Muscle layer of duodenum (tissue), 2 donors: Measurements from ENCODE around the gene MLPH.

Experiments used
- H3K27ac ChIP-seq: one replicate; pipeline ENCODE4 v1.7.0; 2013; ENCODE audit warnings: mild to moderate bottlenecking, low read length
- H3K27me3 ChIP-seq: one replicate; pipeline ENCODE4 v1.7.0; 2013; ENCODE audit warnings: low read depth, mild to moderate bottlenecking, control low read depth, low read length
- H3K36me3 ChIP-seq, 2 donors: one replicate each; pipeline ENCODE4 v1.7.0; 2013; ENCODE audit warnings: low read length in 2 of 2, control low read depth in 1 of 2, mild to moderate bottlenecking in 1 of 2; ENCODE audit not compliant: insufficient read depth in 2 of 2, control insufficient read depth in 1 of 2
- H3K4me1 ChIP-seq, 2 donors: one replicate each; pipeline ENCODE4 v1.7.0; 2013; ENCODE audit warnings: low read length in 2 of 2, mild to moderate bottlenecking in 2 of 2, control low read depth in 1 of 2, moderate library complexity in 1 of 2; ENCODE audit not compliant: insufficient read depth in 2 of 2, control insufficient read depth in 1 of 2
- H3K4me3 ChIP-seq, 2 donors: one replicate each; pipeline ENCODE4 v1.7.0; 2013; ENCODE audit warnings: low read length in 2 of 2, low read depth in 1 of 2, mild to moderate bottlenecking in 1 of 2
- H3K9me3 ChIP-seq, 2 donors: one replicate each; pipeline ENCODE4 v1.7.0; 2013; ENCODE audit warnings: low read length in 2 of 2, control low read depth in 1 of 2, mild to moderate bottlenecking in 1 of 2; ENCODE audit not compliant: control insufficient read depth in 1 of 2
- donor health status: healthy.

MLPH gene

GRCh38 chr2:237514474-237515130 is 27.6 kb downstream of the MLPH start:
- Histone ChIP-seq H3K27me3 (no peaks in the 10 kb centered on the region), H3K36me3 (no peaks in the 10 kb centered on the region), H3K27ac (no peak overlapping the region), H3K4me1 (peaks cover 0 to 9% of the 10 kb centered on the region in 2 donors), H3K9me3 (no peaks in the 10 kb centered on the region), H3K4me3 (no peak overlapping the region)

GRCh38 chr2:237515166-237515565 is 28.1 kb downstream of the MLPH start:
- H3K9me3 ChIP-seq: no peaks in the 10 kb centered on the region
- H3K27me3 ChIP-seq: no peaks in the 10 kb centered on the region
- H3K4me1 ChIP-seq: peaks cover 0 to 9% of the 10 kb centered on the region in 2 donors
- H3K36me3 ChIP-seq: no peaks in the 10 kb centered on the region
- H3K27ac ChIP-seq: no peak overlapping the region
- H3K4me3 ChIP-seq: no peak overlapping the region

- Histone ChIP-seq H3K36me3 (no peaks in the 10 kb centered on the region), H3K4me3 (no peak overlapping the region), H3K27ac (no peak overlapping the region), H3K4me1 (peaks cover 0 to 9% of the 10 kb centered on the region in 2 donors), H3K9me3 (no peaks in the 10 kb centered on the region), H3K27me3 (no peaks in the 10 kb centered on the region)
Measured at GRCh38 chr2:237515621-237516275, 28.7 kb downstream of the MLPH start.

GRCh38 chr2:237517163-237517562 is 30.1 kb downstream of the MLPH start:
- Histone ChIP-seq H3K9me3 (no peaks in the 10 kb centered on the region), H3K27me3 (no peaks in the 10 kb centered on the region), H3K4me1 (peaks cover 0 to 9% of the 10 kb centered on the region in 2 donors), H3K4me3 (no peak overlapping the region), H3K27ac (no peak overlapping the region), H3K36me3 (no peaks in the 10 kb centered on the region)

- Histone ChIP-seq H3K27ac (no peak overlapping the region), H3K4me3 (no peak overlapping the region), H3K9me3 (no peaks in the 10 kb centered on the region), H3K27me3 (no peaks in the 10 kb centered on the region), H3K36me3 (no peaks in the 10 kb centered on the region), H3K4me1 (peaks cover 0 to 8% of the 10 kb centered on the region in 2 donors)
Measured at GRCh38 chr2:237517990-237518389, 30.9 kb downstream of the MLPH start.

- Histone ChIP-seq H3K27ac (no peak overlapping the region), H3K9me3 (no peaks in the 10 kb centered on the region), H3K36me3 (no peaks in the 10 kb centered on the region), H3K27me3 (no peaks in the 10 kb centered on the region), H3K4me1 (no peaks in the 10 kb centered on the region), H3K4me3 (no peak overlapping the region)
Measured at GRCh38 chr2:237519506-237520245, 32.6 kb downstream of the MLPH start.

GRCh38 chr2:237520290-237520689 is 33.2 kb downstream of the MLPH start:
- H3K36me3 ChIP-seq: no peaks in the 10 kb centered on the region
- H3K4me1 ChIP-seq: no peaks in the 10 kb centered on the region
- no peak overlapping the region for H3K4me3 ChIP-seq
- no peaks in the 10 kb centered on the region for H3K9me3 ChIP-seq
- H3K27ac ChIP-seq: no peak overlapping the region
- H3K27me3 ChIP-seq: no peaks in the 10 kb centered on the region

GRCh38 chr2:237524631-237525030 is 37.6 kb downstream of the MLPH start:
- Histone ChIP-seq H3K4me3 (no peak overlapping the region), H3K9me3 (no peaks in the 10 kb centered on the region), H3K36me3 (no peaks in the 10 kb centered on the region), H3K27me3 (no peaks in the 10 kb centered on the region), H3K4me1 (no peaks in the 10 kb centered on the region), H3K27ac (no peak overlapping the region)

- no peaks in the 10 kb centered on the region for H3K4me1 ChIP-seq
- H3K36me3 ChIP-seq: no peaks in the 10 kb centered on the region
- no peaks in the 10 kb centered on the region for H3K9me3 ChIP-seq
- no peaks in the 10 kb centered on the region for H3K27me3 ChIP-seq
- H3K27ac ChIP-seq: no peak overlapping the region
- no peak overlapping the region for H3K4me3 ChIP-seq
Measured at GRCh38 chr2:237525559-237526157, 38.6 kb downstream of the MLPH start.

- no peaks in the 10 kb centered on the region for H3K36me3 ChIP-seq
- no peak overlapping the region for H3K27ac ChIP-seq
- no peaks in the 10 kb centered on the region for H3K27me3 ChIP-seq
- H3K4me1 ChIP-seq: no peaks in the 10 kb centered on the region
- H3K4me3 ChIP-seq: no peak overlapping the region
- H3K9me3 ChIP-seq: no peaks in the 10 kb centered on the region
Measured at GRCh38 chr2:237527233-237527632, 40.2 kb downstream of the MLPH start.

GRCh38 chr2:237527766-237528165 is 40.7 kb downstream of the MLPH start:
- Histone ChIP-seq H3K4me3 (no peak overlapping the region), H3K4me1 (no peaks in the 10 kb centered on the region), H3K9me3 (no peaks in the 10 kb centered on the region), H3K27ac (no peak overlapping the region), H3K36me3 (no peaks in the 10 kb centered on the region), H3K27me3 (no peaks in the 10 kb centered on the region)
